Measurements from ENCODE around the gene SFTPB. TPM values are rescaled to one million over a fixed set of nuclear protein-coding genes. Genes with fewer than 3 reads are reported as not detected.

SFTPB gene
- total RNA-seq, 1 donor from 2014 or later = not detected

GRCh38 chr2:85709401-85709811 is 41.4 kb upstream of the SFTPB start:
- Histone ChIP-seq H3K9ac (no peak overlapping the region), H3K4me1 (no peaks in the 10 kb centered on the region), H4K20me1 (ENCODE audit: low read depth) (no peaks in the 10 kb centered on the region), H3K27me3 (peaks cover 13% of the 10 kb centered on the region), H3K27ac (no peak overlapping the region), H3K36me3 (no peaks in the 10 kb centered on the region), H3K9me3 (ENCODE audit: low read depth) (no peaks in the 10 kb centered on the region), H3K79me2 (ENCODE audit: low read depth) (no peaks in the 10 kb centered on the region), H2AFZ (replicated peaks) (no peak overlapping the region), H3K4me3 (no peak overlapping the region), H3K4me2 (no peak overlapping the region), H3F3A (ENCODE audit: low read depth) (no peaks in the 10 kb centered on the region)
- TF ChIP-seq EZH2 (IDR thresholded peaks at IDR 0.05) = no peak
- no peak for TF ChIP-seq EZH2phosphoT487 (IDR thresholded peaks at IDR 0.05)
- no peak for TF ChIP-seq CTCF (IDR thresholded peaks at IDR 0.05)
- Mint-ChIP-seq H3K4me1 (peaks cover 2% of the 10 kb centered on the region), H3K36me3 (no peaks in the 10 kb centered on the region), H3K4me3 (no peak overlapping the region), H3K27ac (no peak overlapping the region), H3K27me3 (ENCODE audit: insufficient read depth, low read depth) (peaks cover 10% of the 10 kb centered on the region), H3K9me3 (no peaks in the 10 kb centered on the region)
- DNase-seq (ENCODE audit: low spot score) = no peak

- Histone ChIP-seq H3K27ac (no peak overlapping the region), H3K36me3 (no peaks in the 10 kb centered on the region), H3K4me3 (no peak overlapping the region), H2AFZ (replicated peaks) (no peak overlapping the region), H4K20me1 (ENCODE audit: low read depth) (no peaks in the 10 kb centered on the region), H3K9me3 (ENCODE audit: low read depth) (no peaks in the 10 kb centered on the region), H3F3A (ENCODE audit: low read depth) (no peaks in the 10 kb centered on the region), H3K4me1 (no peaks in the 10 kb centered on the region), H3K27me3 (peaks cover 13% of the 10 kb centered on the region), H3K4me2 (no peak overlapping the region), H3K9ac (no peak overlapping the region), H3K79me2 (ENCODE audit: low read depth) (no peaks in the 10 kb centered on the region)
- TF ChIP-seq CTCF (IDR thresholded peaks at IDR 0.05) (no peak), EZH2phosphoT487 (IDR thresholded peaks at IDR 0.05) (no peak), EZH2 (IDR thresholded peaks at IDR 0.05) (no peak)
- peaks cover 7% of the 10 kb centered on the region for H3K27me3 Mint-ChIP-seq (ENCODE audit: insufficient read depth, low read depth)
- H3K4me1 Mint-ChIP-seq = peaks cover 2% of the 10 kb centered on the region
- DNase-seq (ENCODE audit: low spot score) = no peak
- H3K27ac Mint-ChIP-seq = no peak overlapping the region
- no peak overlapping the region for H3K4me3 Mint-ChIP-seq
- no peaks in the 10 kb centered on the region for H3K36me3 Mint-ChIP-seq
- H3K9me3 Mint-ChIP-seq = no peaks in the 10 kb centered on the region
Observed at GRCh38 chr2:85708641-85709040, 40.6 kb upstream of the SFTPB start.

- Mint-ChIP-seq H3K4me3 (no peak overlapping the region), H3K9me3 (no peaks in the 10 kb centered on the region)
- peak; percentile 87 for DNase-seq (ENCODE audit: low spot score)
Observed at GRCh38 chr2:85707304-85707703, 39.3 kb upstream of the SFTPB start.

More at GRCh38 chr2:85707304-85707703, 39.3 kb upstream of the SFTPB start:
- no peaks in the 10 kb centered on the region for H3F3A ChIP-seq (ENCODE audit: low read depth)
- peak overlapping the region; percentile 42 for H2AFZ ChIP-seq (replicated peaks)
- H3K27me3 ChIP-seq = peaks cover 13% of the 10 kb centered on the region
- no peak overlapping the region for H3K9ac ChIP-seq
- H3K9me3 ChIP-seq (ENCODE audit: low read depth) = no peaks in the 10 kb centered on the region
- H3K36me3 Mint-ChIP-seq = no peaks in the 10 kb centered on the region
- no peaks in the 10 kb centered on the region for H4K20me1 ChIP-seq (ENCODE audit: low read depth)
- no peaks in the 10 kb centered on the region for H3K36me3 ChIP-seq
- H3K4me1 Mint-ChIP-seq = peaks cover 5% of the 10 kb centered on the region
- peaks cover 7% of the 10 kb centered on the region for H3K27me3 Mint-ChIP-seq (ENCODE audit: insufficient read depth, low read depth)
- no peaks in the 10 kb centered on the region for H3K4me1 ChIP-seq
- no peak overlapping the region for H3K4me2 ChIP-seq
- TF ChIP-seq EZH2phosphoT487 (IDR thresholded peaks at IDR 0.05) (no peak), CTCF (IDR thresholded peaks at IDR 0.05) (peak; percentile 94), EZH2 (IDR thresholded peaks at IDR 0.05) (peak; percentile 24)
- H3K27ac Mint-ChIP-seq = no peak overlapping the region
- no peaks in the 10 kb centered on the region for H3K79me2 ChIP-seq (ENCODE audit: low read depth)
- H3K27ac ChIP-seq = no peak overlapping the region
- H3K4me3 ChIP-seq = no peak overlapping the region
